ENCODE results near the gene PDE3A.
"Not testable (repeated sequence)": the region's sequence is repeated elsewhere in the genome, so short reads cannot be mapped to it uniquely, and the experiment has no call there.

The PDE3A gene

GRCh38 chr12:20551742-20552442 lies 183.6 kb downstream of the PDE3A start:
- DNase-seq (ENCODE audit: low read depth), result not testable (repeated sequence)

- DNase-seq (ENCODE audit: low read depth), result not testable (repeated sequence)
Measured at GRCh38 chr12:20552586-20552985, 184.2 kb downstream of the PDE3A start.

GRCh38 chr12:20555015-20555414 lies 186.7 kb downstream of the PDE3A start:
- no peak for DNase-seq (ENCODE audit: low read depth)

- DNase-seq (ENCODE audit: low read depth), result no peak
Measured at GRCh38 chr12:20555771-20556170, 187.4 kb downstream of the PDE3A start.

- no peak for DNase-seq (ENCODE audit: low read depth)
Measured at GRCh38 chr12:20557096-20557495, 188.8 kb downstream of the PDE3A start.

- no peak for DNase-seq (ENCODE audit: low read depth)
Measured at GRCh38 chr12:20560935-20561334, 192.6 kb downstream of the PDE3A start.

GRCh38 chr12:20561871-20562270 lies 193.5 kb downstream of the PDE3A start:
- no peak for DNase-seq (ENCODE audit: low read depth)

GRCh38 chr12:20567413-20567812 lies 199.1 kb downstream of the PDE3A start:
- no peak for DNase-seq (ENCODE audit: low read depth)

GRCh38 chr12:20572451-20572850 lies 204.1 kb downstream of the PDE3A start:
- no peak for DNase-seq (ENCODE audit: low read depth)

GRCh38 chr12:20576528-20576927 lies 208.2 kb downstream of the PDE3A start:
- DNase-seq (ENCODE audit: low read depth), result no peak

- no peak for DNase-seq (ENCODE audit: low read depth)
Measured at GRCh38 chr12:20577054-20577453, 208.7 kb downstream of the PDE3A start.

GRCh38 chr12:20578142-20578541 lies 209.8 kb downstream of the PDE3A start:
- no peak for DNase-seq (ENCODE audit: low read depth)

GRCh38 chr12:20585055-20585625 lies 216.8 kb downstream of the PDE3A start:
- DNase-seq (ENCODE audit: low read depth), result no peak

- DNase-seq (ENCODE audit: low read depth), result no peak
Measured at GRCh38 chr12:20585913-20586312, 217.6 kb downstream of the PDE3A start.

- no peak for DNase-seq (ENCODE audit: low read depth)
Measured at GRCh38 chr12:20588042-20588441, 219.7 kb downstream of the PDE3A start.

- no peak for DNase-seq (ENCODE audit: low read depth)
Measured at GRCh38 chr12:20590570-20590969, 222.2 kb downstream of the PDE3A start.

- no peak for DNase-seq (ENCODE audit: low read depth)
Measured at GRCh38 chr12:20592556-20592955, 224.2 kb downstream of the PDE3A start.

GRCh38 chr12:20593611-20594010 lies 225.3 kb downstream of the PDE3A start:
- DNase-seq (ENCODE audit: low read depth), result no peak

GRCh38 chr12:20596061-20596460 lies 227.7 kb downstream of the PDE3A start:
- DNase-seq (ENCODE audit: low read depth), result no peak

- peak; percentile 3 for DNase-seq (ENCODE audit: low read depth)
Measured at GRCh38 chr12:20599757-20600156, 231.4 kb downstream of the PDE3A start.

GRCh38 chr12:20601668-20602280 lies 233.4 kb downstream of the PDE3A start:
- DNase-seq (ENCODE audit: low read depth), result peak; percentile 56

GRCh38 chr12:20602641-20603391 lies 234.5 kb downstream of the PDE3A start:
- peak; percentile 46 for DNase-seq (ENCODE audit: low read depth)
